HG02588 (cell line): ENCODE results near the gene PTN.
"Not testable (repeated sequence)": the region's sequence is repeated elsewhere in the genome, so short reads cannot be mapped to it uniquely, and the experiment has no call there.

Experiments
- ATAC-seq: cut with Tn5 transposase; IDR thresholded peaks from one replicate; pipeline ENCODE4 v1.9.1; 2021; ENCODE audit warnings: mild to moderate bottlenecking, moderate library complexity; ENCODE audit not compliant: unreplicated experiment

The PTN gene

DNA sequence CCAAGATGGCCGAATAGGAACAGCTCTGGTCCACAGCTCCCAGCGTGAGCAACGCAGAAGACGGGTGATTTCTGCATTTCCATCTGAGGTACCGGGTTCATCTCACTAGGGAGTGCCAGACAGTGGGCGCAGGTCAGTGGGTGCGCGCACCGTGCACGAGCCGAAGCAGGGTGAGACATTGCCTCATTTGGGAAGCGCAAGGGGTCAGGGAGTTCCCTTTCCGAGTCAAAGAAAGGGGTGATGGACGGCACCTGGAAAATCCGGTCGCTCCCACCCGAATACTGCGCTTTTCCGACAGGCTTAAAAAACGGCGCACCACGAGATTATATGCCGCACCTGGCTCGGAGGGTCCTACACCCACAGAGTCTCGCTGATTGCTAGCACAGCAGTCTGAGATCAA is 161.9 kb downstream of the PTN start:
- ATAC-seq: not testable (repeated sequence)
